Caco-2 (cell line): ENCODE measurements around the gene JPH2. TPM values are rescaled to one million over a fixed set of nuclear protein-coding genes. Genes with fewer than 3 reads are reported as not detected.

Experiments used
- BruUV-seq: library from RNA; stranded (reverse); fragments of 400-500 nt; replicated peaks from 2 replicates; lab custom pipeline; 2021; lab: Mats Ljungman, UMichigan
- CTCF ChIA-PET: fragments of 300-600 bp; sonication (Branson Sonifier 250); formaldehyde crosslinking; loops from one replicate; lab custom pipeline; 2022; ENCODE audit warnings: antibody characterized with exemption; lab: Charles Lee
- POLR2A ChIA-PET: fragments of 300-600 bp; sonication (Branson Sonifier 250); formaldehyde crosslinking; loops from one replicate; lab custom pipeline; 2022; ENCODE audit warnings: antibody characterized with exemption; lab: Charles Lee
- DNase-seq, 2 experiments: peaks; one replicate each; pipeline versions ENCODE4 v3.0.0 to v3.0.0-alpha.2; 2020 to 2022
- H3K27me3 ChIP-seq: replicated peaks from 2 replicates; pipeline ENCODE4 v1.6.0; 2011; ENCODE audit warnings: low read length; ENCODE audit not compliant: control insufficient read depth, insufficient read depth
- H3K36me3 ChIP-seq: 2 replicates; pipeline ENCODE4 v1.5.1; 2011; ENCODE audit warnings: low read length; ENCODE audit not compliant: control insufficient read depth, insufficient read depth
- H3K4me1 ChIP-seq: fragments of 250-450 bp; sonication (Bioruptor Pico); 2 replicates; pipeline ENCODE4 v1.5.1; 2020; ENCODE audit warnings: mild to moderate bottlenecking
- H3K4me3 ChIP-seq: 2 replicates; pipeline ENCODE4 v1.5.1; 2011; ENCODE audit warnings: low read depth, mild to moderate bottlenecking, control low read depth, low read length
- H3K9me3 ChIP-seq: fragments of 250-450 bp; sonication (Bioruptor Pico); 2 replicates; pipeline ENCODE4 v1.5.1; 2020; ENCODE audit warnings: mild to moderate bottlenecking, moderate library complexity
- H3K27ac Mint-ChIP-seq: one replicate; pipeline ENCODE4 v1.8.0; 2022; ENCODE audit warnings: mixed read lengths; ENCODE audit not compliant: unreplicated experiment
- H3K27me3 Mint-ChIP-seq: one replicate; pipeline ENCODE4 v1.8.0; 2022; ENCODE audit warnings: mixed read lengths; ENCODE audit not compliant: insufficient read depth, unreplicated experiment
- H3K36me3 Mint-ChIP-seq: one replicate; pipeline ENCODE4 v1.8.0; 2022; ENCODE audit warnings: mild to moderate bottlenecking, mixed read lengths; ENCODE audit not compliant: insufficient read depth, unreplicated experiment
- H3K4me1 Mint-ChIP-seq: one replicate; pipeline ENCODE4 v1.8.0; 2022; ENCODE audit warnings: low read depth, mixed read lengths; ENCODE audit not compliant: unreplicated experiment
- H3K4me3 Mint-ChIP-seq: one replicate; pipeline ENCODE4 v1.8.0; 2022; ENCODE audit warnings: mild to moderate bottlenecking, moderate library complexity, mixed read lengths; ENCODE audit not compliant: unreplicated experiment
- H3K9me3 Mint-ChIP-seq: one replicate; pipeline ENCODE4 v1.8.0; 2022; ENCODE audit warnings: mixed read lengths; ENCODE audit not compliant: unreplicated experiment
- CTCF ChIP-seq, 2 experiments: fragments of 200-600 bp in 1 of 2; IDR thresholded peaks; 1 replicate in 1 of 2; 2 replicates in 1 of 2; pipeline versions ENCODE4 v1.5.1 to v1.8.0; 2011 to 2022; ENCODE audit warnings: antibody characterized with exemption in 1 of 2, control low read depth in 1 of 2, inconsistent platforms in 1 of 2, low read depth in 1 of 2, low read length in 1 of 2, mild to moderate bottlenecking in 1 of 2, moderate library complexity in 1 of 2; ENCODE audit not compliant: insufficient read depth in 1 of 2, severe bottlenecking in 1 of 2, unreplicated experiment in 1 of 2
- intact Hi-C: fragments of 100-400 bp; cut with micrococcal nuclease; formaldehyde crosslinking; loops from one replicate; pipeline ENCODE4 v1.10.0; 2022; ENCODE audit not compliant: unreplicated experiment
- total RNA-seq: library from RNA; stranded (reverse); gene quantifications from 2 replicates; pipeline ENCODE4 v1.2.3, GENCODE V29; 2022

JPH2 gene
- total RNA-seq, 1 experiment from 2014 or later: 10.5 TPM

GRCh38 chr20:44159125-44159524, 27.9 kb downstream of the JPH2 start:
- H3K9me3 ChIP-seq: no peaks in the 10 kb centered on the region
- intact Hi-C loops: no loop called here
- POLR2A ChIA-PET: no interaction called here
- no peak overlapping the region for H3K4me3 ChIP-seq
- Mint-ChIP-seq H3K4me3 (no peak overlapping the region), H3K27ac (no peak overlapping the region), H3K9me3 (no peaks in the 10 kb centered on the region), H3K4me1 (no peaks in the 10 kb centered on the region), H3K36me3 (no peaks in the 10 kb centered on the region), H3K27me3 (no peaks in the 10 kb centered on the region)
- TF ChIP-seq CTCF (IDR thresholded peaks at IDR 0.05; ENCODE audit: insufficient read depth in 1 of 2, low read depth in 1 of 2, low read length in 1 of 2, severe bottlenecking in 1 of 2, unreplicated experiment in 1 of 2): no peak
- no peaks in the 10 kb centered on the region for H3K27me3 ChIP-seq
- BruUV-seq: no TSS peak
- H3K36me3 ChIP-seq: no peaks in the 10 kb centered on the region
- CTCF ChIA-PET: interaction anchor here (0.8 kb wide), 1 partner anchor 17 kb away, joined by 3 read pairs; no protein-coding TSS in a partner anchor
- H3K4me1 ChIP-seq: no peaks in the 10 kb centered on the region
- DNase-seq: no peak

GRCh38 chr20:44157061-44157460, 29.9 kb downstream of the JPH2 start:
- POLR2A ChIA-PET: no interaction called here
- Histone ChIP-seq H3K4me3 (no peak overlapping the region), H3K9me3 (no peaks in the 10 kb centered on the region), H3K36me3 (no peaks in the 10 kb centered on the region), H3K27me3 (no peaks in the 10 kb centered on the region), H3K4me1 (peaks cover 11% of the 10 kb centered on the region)
- no peak for TF ChIP-seq CTCF (IDR thresholded peaks at IDR 0.05; ENCODE audit: insufficient read depth in 1 of 2, low read depth in 1 of 2, low read length in 1 of 2, severe bottlenecking in 1 of 2, unreplicated experiment in 1 of 2)
- H3K4me1 Mint-ChIP-seq: peaks cover 8% of the 10 kb centered on the region
- CTCF ChIA-PET: no interaction called here
- no peaks in the 10 kb centered on the region for H3K36me3 Mint-ChIP-seq
- intact Hi-C loops: no loop called here
- peak in 1 of 2 experiments; percentile 22 for DNase-seq
- no peak overlapping the region for H3K4me3 Mint-ChIP-seq
- no peak overlapping the region for H3K27ac Mint-ChIP-seq
- H3K27me3 Mint-ChIP-seq: no peaks in the 10 kb centered on the region
- H3K9me3 Mint-ChIP-seq: no peaks in the 10 kb centered on the region
- BruUV-seq: no TSS peak

GRCh38 chr20:44154521-44155001, 32.4 kb downstream of the JPH2 start:
- H3K36me3 ChIP-seq: no peaks in the 10 kb centered on the region
- CTCF ChIA-PET: interaction anchor here (1.0 kb wide), 1 partner anchor 33 kb away, joined by 3 read pairs; no protein-coding TSS in a partner anchor
- peaks cover 8% of the 10 kb centered on the region for H3K9me3 Mint-ChIP-seq
- no peak overlapping the region for H3K27ac Mint-ChIP-seq
- DNase-seq: peak in 1 of 2 experiments; percentile 44
- POLR2A ChIA-PET: no interaction called here
- intact Hi-C loops: no loop called here
- H3K4me3 ChIP-seq: no peak overlapping the region
- H3K27me3 ChIP-seq: no peaks in the 10 kb centered on the region
- no peak overlapping the region for H3K4me3 Mint-ChIP-seq
- H3K36me3 Mint-ChIP-seq: no peaks in the 10 kb centered on the region
- no peak for TF ChIP-seq CTCF (IDR thresholded peaks at IDR 0.05; ENCODE audit: insufficient read depth in 1 of 2, low read depth in 1 of 2, low read length in 1 of 2, severe bottlenecking in 1 of 2, unreplicated experiment in 1 of 2)
- no TSS peak for BruUV-seq
- H3K9me3 ChIP-seq: peaks cover 8% of the 10 kb centered on the region
- H3K4me1 ChIP-seq: peaks cover 33% of the 10 kb centered on the region
- H3K4me1 Mint-ChIP-seq: peaks cover 16% of the 10 kb centered on the region
- H3K27me3 Mint-ChIP-seq: no peaks in the 10 kb centered on the region
